GM12878 (cell line): ENCODE measurements around the gene HIVEP2.
A peak's percentile ranks its signal among the peaks of the same experiment; 100 is the strongest.

ENCODE experiments used
- CTCF ChIP-seq, 3 experiments: IDR thresholded peaks in 2 of 3; conservative IDR thresholded peaks in 1 of 3; 2 replicates each; pipeline ENCODE4 v1.5.1; 2011; ENCODE audit warnings: low read depth in 3 of 3, low read length in 3 of 3, mild to moderate bottlenecking in 3 of 3, control low read depth in 2 of 3, moderate library complexity in 2 of 3, inconsistent platforms in 1 of 3, mixed read lengths in 1 of 3; ENCODE audit not compliant: control insufficient read depth in 2 of 3, insufficient read depth in 1 of 3; ENCODE audit errors: extremely low read depth in 1 of 3
- EP300 ChIP-seq, 2 experiments: fragments of 150-350 bp in 1 of 2; IDR thresholded peaks; 2 replicates each; pipeline ENCODE4 v1.6.1; 2011 to 2012; ENCODE audit warnings: low read depth in 2 of 2, low read length in 2 of 2, borderline replicate concordance in 1 of 2, improper control_type of control experiment in 1 of 2, inconsistent platforms in 1 of 2; ENCODE audit not compliant: control insufficient read depth in 1 of 2
- EZH2 ChIP-seq: IDR thresholded peaks from 2 replicates; pipeline ENCODE4 v1.6.1; 2012; ENCODE audit warnings: low read depth, mild to moderate bottlenecking, control low read depth, inconsistent platforms, low read length, borderline replicate concordance; ENCODE audit not compliant: control insufficient read depth
- JUND ChIP-seq: IDR thresholded peaks from 2 replicates; pipeline ENCODE4 v1.6.1; 2012; ENCODE audit warnings: low read depth, mild to moderate bottlenecking, low read length, improper control_type of control experiment, moderate library complexity
- KDM1A ChIP-seq: fragments of 200-600 bp; sonication (generic); IDR thresholded peaks from 2 replicates; pipeline ENCODE4 v1.6.1; 2016; ENCODE audit warnings: borderline replicate concordance
- POLR2AphosphoS5 ChIP-seq: IDR thresholded peaks from 2 replicates; pipeline ENCODE4 v1.6.1; 2011; ENCODE audit warnings: mild to moderate bottlenecking, low read length, inconsistent platforms

DNA sequence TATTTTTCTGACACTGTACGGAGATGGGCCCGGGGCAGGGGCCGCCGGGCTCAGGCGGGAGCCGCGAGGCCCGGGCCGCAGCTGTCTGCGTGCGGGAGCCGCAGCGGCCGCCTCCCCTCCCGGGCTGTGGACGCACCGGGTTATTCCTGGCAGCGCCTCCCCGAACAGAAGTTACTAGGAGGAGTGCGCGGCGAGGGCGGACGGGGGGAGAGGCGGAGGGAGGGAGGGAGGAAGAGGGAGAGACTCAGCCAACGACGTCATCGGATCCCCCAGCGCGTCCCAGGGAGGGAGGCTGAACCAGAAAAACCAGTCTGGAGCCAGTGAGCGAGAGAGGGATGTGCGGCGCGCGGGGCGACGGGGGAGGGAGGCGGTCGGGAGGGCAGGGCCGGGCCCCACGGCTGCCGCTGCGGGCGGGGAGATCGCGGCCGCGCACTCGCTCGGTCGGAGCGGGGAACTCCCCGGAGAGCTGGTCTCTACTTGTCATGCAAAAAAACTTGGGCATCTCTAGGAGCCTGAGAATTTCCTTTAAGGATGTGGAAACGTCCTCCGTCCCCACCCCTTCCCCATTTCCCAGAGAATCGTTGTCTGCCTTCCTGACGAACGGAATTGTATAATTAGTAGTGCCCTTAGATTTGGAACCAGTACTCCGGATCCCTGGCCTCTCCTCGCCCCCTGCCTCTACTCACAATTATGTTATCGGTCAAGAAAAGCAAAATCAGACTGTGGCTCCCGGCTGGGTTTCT, 1.4 kb upstream of the HIVEP2 start:
- TF ChIP-seq CTCF (IDR thresholded peaks at IDR 0.05 in 2 of 3, conservative IDR thresholded peaks at IDR 0.05 in 1 of 3; ENCODE audit: control insufficient read depth in 2 of 3, extremely low read depth in 1 of 3, insufficient read depth in 1 of 3, low read depth in 3 of 3, low read length in 3 of 3), result no peak
- TF ChIP-seq EP300 (IDR thresholded peaks at IDR 0.05; ENCODE audit: borderline replicate concordance in 1 of 2, control insufficient read depth in 1 of 2, low read depth in 2 of 2, low read length in 2 of 2), result no peak; a peak in 1 of 4 replicates
- no peak for TF ChIP-seq EZH2
- peak; percentile 86 for TF ChIP-seq POLR2AphosphoS5
- TF ChIP-seq JUND, result 0 out of 2 replicates have a peak, but pooled peaks have one; percentile 14
- no peak for TF ChIP-seq KDM1A
